HG03571 (cell line): ENCODE results near the gene ABCG1.
"Not testable (repeated sequence)": the region's sequence is repeated elsewhere in the genome, so short reads cannot be mapped to it uniquely, and the experiment has no call there.

Experiments
- ATAC-seq: cut with Tn5 transposase; IDR thresholded peaks from one replicate; pipeline ENCODE4 v1.9.1; 2021; ENCODE audit not compliant: unreplicated experiment

The ABCG1 gene

GRCh38 chr21:42288962-42289361 lies 70.0 kb downstream of the ABCG1 start:
- ATAC-seq: no peak

- no peak for ATAC-seq
Measured at GRCh38 chr21:42289926-42290325, 71.0 kb downstream of the ABCG1 start.

- ATAC-seq: no peak
Measured at GRCh38 chr21:42290505-42290904, 71.6 kb downstream of the ABCG1 start.

- ATAC-seq: no peak
Measured at GRCh38 chr21:42291003-42291750, 72.2 kb downstream of the ABCG1 start.

GRCh38 chr21:42291751-42292562 lies 73.0 kb downstream of the ABCG1 start:
- no peak for ATAC-seq

- not testable (repeated sequence) for ATAC-seq
Measured at GRCh38 chr21:42292563-42293142, 73.7 kb downstream of the ABCG1 start.

GRCh38 chr21:42293649-42294272 lies 74.8 kb downstream of the ABCG1 start:
- ATAC-seq: no peak

- ATAC-seq: no peak
Measured at GRCh38 chr21:42294273-42294880, 75.4 kb downstream of the ABCG1 start.

GRCh38 chr21:42295845-42296244 lies 76.9 kb downstream of the ABCG1 start:
- no peak for ATAC-seq

GRCh38 chr21:42296501-42296900 lies 77.6 kb downstream of the ABCG1 start:
- no peak for ATAC-seq

- no peak for ATAC-seq
Measured at GRCh38 chr21:42297377-42297776, 78.4 kb downstream of the ABCG1 start.

GRCh38 chr21:42298237-42298636 lies 79.3 kb downstream of the ABCG1 start:
- ATAC-seq: no peak

GRCh38 chr21:42298657-42299056 lies 79.7 kb downstream of the ABCG1 start:
- ATAC-seq: no peak

- no peak for ATAC-seq
Measured at GRCh38 chr21:42299324-42300044, 80.5 kb downstream of the ABCG1 start.

GRCh38 chr21:42300045-42300583 lies 81.2 kb downstream of the ABCG1 start:
- no peak for ATAC-seq

GRCh38 chr21:42300956-42301355 lies 82.0 kb downstream of the ABCG1 start:
- ATAC-seq: no peak

- ATAC-seq: no peak
Measured at GRCh38 chr21:42301371-42302075, 82.6 kb downstream of the ABCG1 start.

- ATAC-seq: no peak
Measured at GRCh38 chr21:42302076-42302650, 83.2 kb downstream of the ABCG1 start.

- no peak for ATAC-seq
Measured at GRCh38 chr21:42302794-42303193, 83.9 kb downstream of the ABCG1 start.
